ENCODE data around the gene ZBTB37.
"Not testable (repeated sequence)": the region's sequence is repeated elsewhere in the genome, so short reads cannot be mapped to it uniquely, and the experiment has no call there.

Gene ZBTB37

GRCh38 chr1:173903827-173904531 lies 35.8 kb downstream of the ZBTB37 start:
- DNase-seq (ENCODE audit: low read depth in 2 of 3, low spot score in 2 of 3): no peak

- DNase-seq (ENCODE audit: low read depth in 2 of 3, low spot score in 2 of 3): no peak
Observed at GRCh38 chr1:173913111-173913510, 44.9 kb downstream of the ZBTB37 start.

DNA sequence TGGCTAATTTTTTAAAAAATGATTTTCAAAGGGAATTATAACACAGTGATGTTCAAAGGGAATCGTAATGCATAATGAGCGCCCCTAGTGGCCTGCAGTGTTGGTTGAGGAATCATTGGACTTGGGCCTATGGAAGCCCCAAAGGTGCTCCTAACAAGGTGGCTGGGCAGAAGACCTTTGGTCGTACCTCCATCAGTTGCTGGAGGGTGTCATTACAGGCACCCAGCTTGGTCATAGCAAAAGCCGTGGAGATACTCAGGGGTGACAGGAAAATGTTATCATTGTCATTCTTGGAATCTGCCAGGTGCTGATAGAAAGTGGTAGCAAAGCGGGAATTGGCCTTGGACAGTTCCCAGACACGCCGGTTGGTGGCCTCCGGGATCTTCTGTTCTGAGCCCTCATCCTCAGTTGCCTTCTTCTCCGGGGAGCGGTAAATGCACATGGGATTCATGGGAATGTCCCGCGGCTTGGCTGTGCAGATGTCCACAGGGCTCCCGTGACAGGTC lies 46.2 kb downstream of the ZBTB37 start:
- no peak for DNase-seq (ENCODE audit: low read depth in 2 of 3, low spot score in 2 of 3)

GRCh38 chr1:173915596-173915995 lies 47.4 kb downstream of the ZBTB37 start:
- no peak for DNase-seq (ENCODE audit: low read depth in 2 of 3, low spot score in 2 of 3)

DNA sequence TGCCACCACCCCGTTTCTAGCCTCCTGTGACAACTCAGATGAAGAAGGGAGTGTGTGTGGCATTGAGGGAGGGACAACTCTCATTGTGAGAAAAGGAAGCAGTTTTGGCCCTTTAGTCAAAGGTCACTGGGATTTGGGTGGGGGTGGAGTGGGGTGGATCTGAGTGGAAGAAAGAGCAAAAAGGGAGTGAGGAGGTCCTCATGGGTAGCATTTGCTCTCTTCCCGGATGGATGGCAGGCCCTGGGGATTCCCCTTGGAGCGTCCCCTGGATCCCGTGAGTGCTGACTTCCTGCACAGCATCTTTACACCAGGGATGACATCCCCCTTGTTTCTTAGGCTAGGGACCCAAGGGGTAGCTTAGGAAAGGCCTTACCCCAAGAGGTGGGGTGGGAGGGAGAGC lies 48.5 kb downstream of the ZBTB37 start:
- no peak for DNase-seq (ENCODE audit: low read depth in 2 of 3, low spot score in 2 of 3)

- no peak for DNase-seq (ENCODE audit: low read depth in 2 of 3, low spot score in 2 of 3)
Observed at GRCh38 chr1:173917149-173917548, 49.0 kb downstream of the ZBTB37 start, which contains the start of gene SERPINC1. SERPINC1 (minus strand) TSS chr1:173917327; CDS start chr1:173917259, 68 bp downstream.

DNA sequence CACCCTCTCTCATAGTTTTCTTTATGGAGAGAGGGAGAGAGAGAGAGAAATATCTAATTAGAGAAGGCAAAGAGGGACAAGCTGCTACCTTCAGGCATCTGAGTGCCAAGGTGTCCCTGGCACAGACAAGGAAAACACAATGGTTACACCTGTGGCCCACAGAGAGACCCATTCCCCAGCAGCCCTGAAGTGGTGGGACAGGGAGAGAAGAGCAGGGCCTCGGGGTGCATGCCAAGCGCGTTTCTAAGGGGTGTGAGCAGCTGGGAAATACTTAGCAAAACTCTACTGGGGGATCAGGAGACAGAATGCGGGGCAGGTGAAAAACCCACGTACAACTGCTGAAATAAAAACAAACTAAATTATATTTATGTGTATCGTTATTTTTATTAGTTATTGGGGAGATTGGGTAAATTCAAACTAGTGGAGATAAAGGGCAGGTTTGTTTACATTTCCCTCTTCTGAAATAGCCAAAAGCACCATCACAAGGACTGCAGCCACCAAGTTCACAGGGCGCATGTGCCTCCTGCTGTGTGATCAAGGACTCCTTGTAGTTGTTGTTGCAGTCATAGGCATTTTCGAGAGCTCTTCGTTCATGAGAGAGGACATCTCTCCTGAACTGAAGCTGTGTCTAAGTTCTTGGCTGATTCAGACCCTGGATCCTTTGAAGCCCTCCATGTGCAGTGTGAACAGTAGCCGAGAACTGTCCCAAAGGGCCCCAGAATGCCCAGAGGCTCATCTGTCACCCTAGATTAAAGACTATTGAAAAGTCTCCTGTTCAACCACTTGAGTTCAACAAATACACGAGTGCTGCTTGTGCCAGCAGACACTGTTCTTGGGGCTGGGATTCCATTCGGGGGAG lies 49.7 kb downstream of the ZBTB37 start:
- no peak for DNase-seq (ENCODE audit: low read depth in 2 of 3, low spot score in 2 of 3)

GRCh38 chr1:173920861-173921260 lies 52.7 kb downstream of the ZBTB37 start:
- DNase-seq (ENCODE audit: low read depth in 2 of 3, low spot score in 2 of 3): no peak

- DNase-seq (ENCODE audit: low read depth in 2 of 3, low spot score in 2 of 3): no peak
Observed at GRCh38 chr1:173925306-173926242, 57.4 kb downstream of the ZBTB37 start.

GRCh38 chr1:173930541-173930940 lies 62.4 kb downstream of the ZBTB37 start:
- DNase-seq (ENCODE audit: low read depth in 2 of 3, low spot score in 2 of 3): not testable (repeated sequence)

DNA sequence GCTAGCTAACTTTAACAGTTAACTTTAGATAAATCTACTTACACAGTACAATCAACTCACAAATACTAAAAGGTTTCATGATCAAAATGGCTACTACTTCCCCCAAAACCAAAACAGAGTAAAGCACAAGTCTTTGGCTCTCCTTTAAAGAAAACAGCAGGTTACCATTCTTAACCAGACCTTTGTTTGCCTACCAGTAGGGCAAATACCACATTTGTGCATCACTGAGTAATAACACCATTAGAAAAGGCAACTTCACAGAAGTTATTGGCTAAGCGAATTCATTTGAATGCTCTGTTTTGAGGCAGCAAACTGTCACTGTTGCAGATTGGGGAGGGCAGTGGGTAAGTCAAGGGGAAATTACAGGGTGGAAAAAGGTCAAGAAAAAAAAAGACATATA lies 66.3 kb downstream of the ZBTB37 start:
- no peak for DNase-seq (ENCODE audit: low read depth in 2 of 3, low spot score in 2 of 3)

- DNase-seq (ENCODE audit: low read depth in 2 of 3, low spot score in 2 of 3): no peak
Observed at GRCh38 chr1:173937062-173937461, 68.9 kb downstream of the ZBTB37 start.

DNA sequence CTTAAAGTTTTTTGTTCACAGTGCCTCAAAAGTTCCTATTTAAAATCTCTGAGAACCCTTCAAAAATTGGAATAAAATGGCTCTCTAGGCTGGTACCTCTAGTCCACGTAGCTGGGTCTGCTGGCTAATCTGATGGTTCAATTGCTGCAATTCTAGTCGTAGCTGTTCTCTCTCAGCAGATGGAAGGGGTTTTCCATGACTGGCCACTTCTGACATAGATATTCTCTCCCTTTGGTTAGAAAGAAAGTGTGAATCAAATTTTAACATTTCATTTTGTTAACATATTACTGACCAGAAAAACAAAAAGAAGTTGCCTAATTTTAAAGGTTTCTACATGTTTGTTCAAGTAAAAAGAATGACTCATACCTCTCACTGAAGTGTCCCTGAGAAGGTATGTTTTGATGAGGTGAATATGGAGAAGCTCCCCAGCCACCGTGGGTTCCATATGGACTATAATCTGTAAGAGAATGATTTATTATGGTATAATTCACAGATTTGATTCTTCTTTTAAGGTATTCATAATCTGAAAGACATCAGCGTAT lies 78.3 kb downstream of the ZBTB37 start:
- DNase-seq (ENCODE audit: low read depth in 2 of 3, low spot score in 2 of 3): no peak

- DNase-seq (ENCODE audit: low read depth in 2 of 3, low spot score in 2 of 3): no peak
Observed at GRCh38 chr1:173948594-173948993, 80.4 kb downstream of the ZBTB37 start.

Measured in activated CD8-positive, alpha-beta memory T cell treated with anti-CD3 and anti-CD28 coated beads for 48 hours (primary cell).